ENCODE data around the gene ANOS1. TPM values are rescaled to one million over a fixed set of nuclear protein-coding genes. Genes with fewer than 3 reads are reported as not detected.

Gene ANOS1
- polyA plus RNA-seq, 1 donor from 2014 or later, result 0.72 TPM

- Histone ChIP-seq H3K36me3 (ENCODE audit: insufficient read depth, low read length) (no peaks in the 10 kb centered on the region), H3K27me3 (ENCODE audit: insufficient read depth, low read depth, low read length) (no peaks in the 10 kb centered on the region), H3K9me2 (ENCODE audit: insufficient read depth, low read length) (no peaks in the 10 kb centered on the region), H4K20me1 (ENCODE audit: insufficient read depth) (no peaks in the 10 kb centered on the region), H3K9me3 (ENCODE audit: low read length) (no peaks in the 10 kb centered on the region), H2AFZ (ENCODE audit: low read depth, low read length) (no peak overlapping the region), H3K4me2 (ENCODE audit: low read length) (no peak overlapping the region), H3K4me3 (ENCODE audit: low read length) (no peak overlapping the region), H3F3A (ENCODE audit: insufficient read depth, low read length, poor library complexity, severe bottlenecking) (no peaks in the 10 kb centered on the region), H3K9ac (ENCODE audit: low read length) (no peak overlapping the region), H3K27ac (ENCODE audit: low read length) (no peak overlapping the region), H3K79me2 (replicated peaks; ENCODE audit: insufficient read depth, low read length) (no peaks in the 10 kb centered on the region)
- TF ChIP-seq SMC3 (conservative IDR thresholded peaks at IDR 0.05; ENCODE audit: poor library complexity) (no peak), REST (IDR thresholded peaks at IDR 0.05; ENCODE audit: borderline replicate concordance) (no peak), MXI1 (conservative IDR thresholded peaks at IDR 0.05; ENCODE audit: poor library complexity, severe bottlenecking) (no peak), EZH2 (IDR thresholded peaks at IDR 0.05; ENCODE audit: borderline replicate concordance, insufficient read depth, low read length, poor library complexity, severe bottlenecking) (no peak), RAD21 (conservative IDR thresholded peaks at IDR 0.05) (no peak), CTCF (IDR thresholded peaks at IDR 0.05; ENCODE audit: poor library complexity, severe bottlenecking) (no peak), TAF1 (IDR thresholded peaks at IDR 0.05; ENCODE audit: low read depth) (no peak), EP300 (conservative IDR thresholded peaks at IDR 0.05; ENCODE audit: poor library complexity, severe bottlenecking) (no peak), POLR2AphosphoS5 (IDR thresholded peaks at IDR 0.05) (no peak)
These were observed 7.6 kb downstream of the ANOS1 start for GRCh38 chrX:8724300-8724699.

GRCh38 chrX:8721536-8721935 lies 10.4 kb downstream of the ANOS1 start:
- Histone ChIP-seq H3K4me2 (ENCODE audit: low read length) (no peak overlapping the region), H3F3A (ENCODE audit: insufficient read depth, low read length, poor library complexity, severe bottlenecking) (no peaks in the 10 kb centered on the region), H3K9me2 (ENCODE audit: insufficient read depth, low read length) (no peaks in the 10 kb centered on the region), H4K20me1 (ENCODE audit: insufficient read depth) (no peaks in the 10 kb centered on the region), H3K9ac (ENCODE audit: low read length) (no peak overlapping the region), H3K9me3 (ENCODE audit: low read length) (no peaks in the 10 kb centered on the region), H3K4me3 (ENCODE audit: low read length) (no peak overlapping the region), H3K79me2 (replicated peaks; ENCODE audit: insufficient read depth, low read length) (no peaks in the 10 kb centered on the region), H3K27ac (ENCODE audit: low read length) (no peak overlapping the region), H3K36me3 (ENCODE audit: insufficient read depth, low read length) (no peaks in the 10 kb centered on the region), H3K27me3 (ENCODE audit: insufficient read depth, low read depth, low read length) (no peaks in the 10 kb centered on the region), H2AFZ (ENCODE audit: low read depth, low read length) (no peak overlapping the region)
- TF ChIP-seq TAF1 (IDR thresholded peaks at IDR 0.05; ENCODE audit: low read depth), result no peak
- no peak for TF ChIP-seq REST (IDR thresholded peaks at IDR 0.05; ENCODE audit: borderline replicate concordance)
- TF ChIP-seq EP300 (conservative IDR thresholded peaks at IDR 0.05; ENCODE audit: poor library complexity, severe bottlenecking), result no peak
- no peak for TF ChIP-seq EZH2 (IDR thresholded peaks at IDR 0.05; ENCODE audit: borderline replicate concordance, insufficient read depth, low read length, poor library complexity, severe bottlenecking)
